ENCODE data around the gene INIP. TPM values are rescaled to one million over a fixed set of nuclear protein-coding genes. Genes with fewer than 3 reads are reported as not detected.

Gene INIP
- total and polyA plus RNA-seq, 9 of the 15 experiments (the other 6 are each of a cell fraction or from before 2014, with no cell fraction given), result 11.9 to 87.9 (median 37.3) TPM

- TF ChIP-seq WHSC1 (IDR thresholded peaks at IDR 0.05; ENCODE audit: low read length) (no peak), ATF3 (IDR thresholded peaks at IDR 0.05) (no peak), ATF3 (CRISPR knock-in tag; conservative IDR thresholded peaks at IDR 0.05) (no peak), EZH2 (IDR thresholded peaks at IDR 0.05; ENCODE audit: borderline replicate concordance, low read depth, low read length) (no peak), TARDBP (IDR thresholded peaks at IDR 0.05) (no peak), ZNF449 (CRISPR knock-in tag; IDR thresholded peaks at IDR 0.05) (no peak), PYGO2 (tag; IDR thresholded peaks at IDR 0.05) (no peak), SLC30A9 (CRISPR knock-in tag; IDR thresholded peaks at IDR 0.05) (no peak), KDM5B (IDR thresholded peaks at IDR 0.05; ENCODE audit: insufficient replicate concordance, low read depth, low read length) (peak; percentile 93), NFXL1 (CRISPR knock-in tag; IDR thresholded peaks at IDR 0.05) (no peak), ZNF347 (CRISPR knock-in tag; IDR thresholded peaks at IDR 0.05; ENCODE audit: low read depth) (no peak), RBM39 (optimal IDR thresholded peaks at IDR 0.05; ENCODE audit: low read depth, low read length) (no peak), RAD51 (IDR thresholded peaks at IDR 0.05; ENCODE audit: borderline replicate concordance, low read depth) (peak; percentile 21; the same call in 1 of the 2 replicates), CTBP1 (IDR thresholded peaks at IDR 0.05; ENCODE audit: borderline replicate concordance) (no peak), SIX5 (IDR thresholded peaks at IDR 0.05; ENCODE audit: borderline replicate concordance in 1 of 2, insufficient read depth in 1 of 2, low read depth in 1 of 2, low read length in 2 of 2) (no peak), FOS (IDR thresholded peaks at IDR 0.05; ENCODE audit: extremely low read depth, insufficient read length) (no peak), ZNF717 (CRISPR knock-in tag; IDR thresholded peaks at IDR 0.05) (no peak), MCM3 (IDR thresholded peaks at IDR 0.05) (no peak), ARHGAP35 (IDR thresholded peaks at IDR 0.05; ENCODE audit: partially characterized antibody) (no peak), ZFP36 (IDR thresholded peaks at IDR 0.05; ENCODE audit: low read depth, low read length, partially characterized antibody) (peak; percentile 50), KLF13 (tag; IDR thresholded peaks at IDR 0.05; ENCODE audit: borderline replicate concordance, low read depth) (peak; percentile 77; the same call in 1 of the 2 replicates), IRF9 (tag; IDR thresholded peaks at IDR 0.05) (no peak), TBP (optimal IDR thresholded peaks at IDR 0.05; ENCODE audit: low read depth, low read length) (peak; percentile 86)
Measured at GRCh38 chr9:112750016-112750763, 32.3 kb upstream of the INIP start, which contains the start of gene SNX30 (continued).
